ENCODE measurements around the gene TIRAP.

Gene TIRAP

GRCh38 chr11:126322996-126323395 is 40.1 kb downstream of the TIRAP start:
- DNase-seq (ENCODE audit: low read depth), result no peak

GRCh38 chr11:126327281-126328000 is 44.5 kb downstream of the TIRAP start:
- DNase-seq (ENCODE audit: low read depth), result no peak

- no peak for DNase-seq (ENCODE audit: low read depth)
Observed at GRCh38 chr11:126328001-126328390, 45.1 kb downstream of the TIRAP start.

GRCh38 chr11:126328444-126328843 is 45.6 kb downstream of the TIRAP start:
- no peak for DNase-seq (ENCODE audit: low read depth)

GRCh38 chr11:126328938-126329643 is 46.2 kb downstream of the TIRAP start:
- DNase-seq (ENCODE audit: low read depth), result no peak

- DNase-seq (ENCODE audit: low read depth), result peak; percentile 86
Observed at GRCh38 chr11:126329644-126330211, 46.8 kb downstream of the TIRAP start.

GRCh38 chr11:126331286-126331685 is 48.4 kb downstream of the TIRAP start:
- no peak for DNase-seq (ENCODE audit: low read depth)

GRCh38 chr11:126332221-126332711 is 49.4 kb downstream of the TIRAP start:
- DNase-seq (ENCODE audit: low read depth), result peak; percentile 86

GRCh38 chr11:126333142-126333541 is 50.2 kb downstream of the TIRAP start:
- DNase-seq (ENCODE audit: low read depth), result no peak

- DNase-seq (ENCODE audit: low read depth), result no peak
Observed at GRCh38 chr11:126334659-126335462, 52.0 kb downstream of the TIRAP start.

- DNase-seq (ENCODE audit: low read depth), result no peak
Observed at GRCh38 chr11:126335463-126335760, 52.5 kb downstream of the TIRAP start.

GRCh38 chr11:126336138-126336541 is 53.2 kb downstream of the TIRAP start:
- DNase-seq (ENCODE audit: low read depth), result no peak

- DNase-seq (ENCODE audit: low read depth), result no peak
Observed at GRCh38 chr11:126336671-126337101, 53.8 kb downstream of the TIRAP start.

- DNase-seq (ENCODE audit: low read depth), result no peak
Observed at GRCh38 chr11:126337126-126337473, 54.2 kb downstream of the TIRAP start.

GRCh38 chr11:126337474-126338241 is 54.8 kb downstream of the TIRAP start:
- DNase-seq (ENCODE audit: low read depth), result no peak

- no peak for DNase-seq (ENCODE audit: low read depth)
Observed at GRCh38 chr11:126338346-126339055, 55.6 kb downstream of the TIRAP start.

- DNase-seq (ENCODE audit: low read depth), result no peak
Observed at GRCh38 chr11:126339073-126339862, 56.4 kb downstream of the TIRAP start.

- no peak for DNase-seq (ENCODE audit: low read depth)
Observed at GRCh38 chr11:126339863-126340434, 57.1 kb downstream of the TIRAP start.

GRCh38 chr11:126340960-126341606 is 58.2 kb downstream of the TIRAP start:
- peak; percentile 50 for DNase-seq (ENCODE audit: low read depth)
